Endothelial cell (in vitro differentiated cells): Measurements from ENCODE around the gene RNF123. TPM values are rescaled to one million over a fixed set of nuclear protein-coding genes. Genes with fewer than 3 reads are reported as not detected.

Experiments used
- DNase-seq: peaks from one replicate; pipeline ENCODE4 v3.0.0; 2021; ENCODE audit warnings: low spot score
- H3K27ac Mint-ChIP-seq: one replicate; pipeline ENCODE4 v1.8.0; 2021; ENCODE audit warnings: mixed read lengths, inconsistent platforms; ENCODE audit not compliant: unreplicated experiment
- H3K27me3 Mint-ChIP-seq: one replicate; pipeline ENCODE4 v1.8.0; 2021; ENCODE audit warnings: mild to moderate bottlenecking, moderate library complexity, mixed read lengths, inconsistent platforms; ENCODE audit not compliant: unreplicated experiment
- H3K36me3 Mint-ChIP-seq: one replicate; pipeline ENCODE4 v1.8.0; 2021; ENCODE audit warnings: mild to moderate bottlenecking, low read depth, mixed read lengths, inconsistent platforms; ENCODE audit not compliant: unreplicated experiment
- H3K4me1 Mint-ChIP-seq: one replicate; pipeline ENCODE4 v1.8.0; 2021; ENCODE audit warnings: mild to moderate bottlenecking, mixed read lengths, inconsistent platforms; ENCODE audit not compliant: unreplicated experiment
- H3K4me3 Mint-ChIP-seq: one replicate; pipeline ENCODE4 v1.8.0; 2021; ENCODE audit warnings: mild to moderate bottlenecking, mixed read lengths, inconsistent platforms; ENCODE audit not compliant: unreplicated experiment
- H3K9me3 Mint-ChIP-seq: one replicate; pipeline ENCODE4 v1.8.0; 2021; ENCODE audit warnings: mixed read lengths, inconsistent platforms; ENCODE audit not compliant: unreplicated experiment
- CTCF ChIP-seq: fragments of 200-600 bp; sonication (generic); IDR thresholded peaks from one replicate; pipeline ENCODE4 v1.5.0; 2021; ENCODE audit warnings: antibody characterized with exemption; ENCODE audit not compliant: unreplicated experiment
- total RNA-seq: library from RNA; stranded (reverse); fragmentation: NEBNext Ultra II Directional; extraction: Animal tissue kit (Norgen Biotek cat#: 25700); gene quantifications from one replicate; pipeline ENCODE4 v1.2.1, GENCODE V29; 2021; ENCODE audit not compliant: unreplicated experiment

RNF123 gene
- total RNA-seq, 1 donor from 2014 or later, result 42.3 TPM

GRCh38 chr3:49713336-49714105 is 24.2 kb downstream of the RNF123 start:
- no peaks in the 10 kb centered on the region for H3K36me3 Mint-ChIP-seq
- no peaks in the 10 kb centered on the region for H3K9me3 Mint-ChIP-seq
- H3K4me3 Mint-ChIP-seq, result no peak overlapping the region
- H3K27ac Mint-ChIP-seq, result no peak overlapping the region
- H3K27me3 Mint-ChIP-seq, result peaks cover 7% of the 10 kb centered on the region
- no peak for DNase-seq
- H3K4me1 Mint-ChIP-seq, result peaks cover 6% of the 10 kb centered on the region
- no peak for TF ChIP-seq CTCF

- no peak for DNase-seq
- H3K27ac Mint-ChIP-seq, result no peak overlapping the region
- no peak overlapping the region for H3K4me3 Mint-ChIP-seq
- H3K9me3 Mint-ChIP-seq, result no peaks in the 10 kb centered on the region
- no peaks in the 10 kb centered on the region for H3K36me3 Mint-ChIP-seq
- TF ChIP-seq CTCF, result no peak
- peaks cover 10% of the 10 kb centered on the region for H3K27me3 Mint-ChIP-seq
- H3K4me1 Mint-ChIP-seq, result peaks cover 10% of the 10 kb centered on the region
Measured at GRCh38 chr3:49714728-49715550, 25.6 kb downstream of the RNF123 start.

DNA sequence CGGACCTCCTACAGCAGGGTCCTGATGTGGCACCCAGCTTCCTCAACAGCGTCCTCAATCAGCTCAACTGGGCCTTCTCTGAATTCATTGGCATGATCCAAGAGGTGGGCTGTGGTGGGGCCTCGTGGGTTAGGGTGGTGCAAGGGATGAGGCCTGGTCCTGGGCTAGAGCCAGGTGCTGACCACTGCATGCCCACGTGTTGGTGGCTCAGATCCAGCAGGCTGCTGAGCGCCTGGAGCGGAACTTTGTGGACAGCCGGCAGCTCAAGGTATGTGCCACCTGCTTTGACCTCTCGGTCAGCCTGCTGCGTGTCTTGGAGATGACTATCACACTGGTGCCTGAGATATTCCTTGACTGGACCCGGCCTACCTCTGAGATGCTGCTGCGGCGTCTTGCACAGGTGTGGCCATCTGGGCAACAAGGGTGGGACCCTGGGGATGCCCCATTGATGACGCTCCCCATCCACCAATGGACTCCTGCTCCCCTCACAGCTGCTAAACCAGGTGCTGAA is 26.3 kb downstream of the RNF123 start:
- H3K36me3 Mint-ChIP-seq, result no peaks in the 10 kb centered on the region
- peaks cover 10% of the 10 kb centered on the region for H3K27me3 Mint-ChIP-seq
- H3K27ac Mint-ChIP-seq, result no peak overlapping the region
- no peak for DNase-seq
- H3K4me1 Mint-ChIP-seq, result peaks cover 10% of the 10 kb centered on the region
- no peak overlapping the region for H3K4me3 Mint-ChIP-seq
- no peaks in the 10 kb centered on the region for H3K9me3 Mint-ChIP-seq
- TF ChIP-seq CTCF, result no peak

DNA sequence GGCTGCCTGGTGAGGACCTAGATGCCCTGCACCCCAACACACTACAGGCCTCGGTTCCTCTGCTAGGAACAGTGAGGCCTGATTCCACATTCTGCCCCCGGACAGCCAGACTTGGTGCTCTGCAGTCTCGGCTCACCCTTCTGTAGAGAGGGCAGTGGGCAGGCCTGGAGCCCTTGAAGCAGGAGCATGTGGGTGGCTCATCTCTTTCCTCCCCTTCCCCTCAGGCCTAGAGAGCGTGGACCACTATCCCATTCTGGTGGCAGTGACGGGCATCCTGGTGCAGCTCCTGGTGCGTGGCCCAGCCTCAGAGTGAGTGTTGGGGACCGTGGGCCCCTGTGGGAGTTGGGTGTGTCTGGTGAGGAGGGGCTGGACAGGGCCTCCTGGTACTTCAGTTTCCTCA is 26.8 kb downstream of the RNF123 start:
- peaks cover 10% of the 10 kb centered on the region for H3K4me1 Mint-ChIP-seq

More for the DNA sequence above, 26.8 kb downstream of the RNF123 start:
- peaks cover 11% of the 10 kb centered on the region for H3K27me3 Mint-ChIP-seq
- H3K9me3 Mint-ChIP-seq, result no peaks in the 10 kb centered on the region
- DNase-seq, result no peak
- H3K36me3 Mint-ChIP-seq, result no peaks in the 10 kb centered on the region
- H3K27ac Mint-ChIP-seq, result no peak overlapping the region
- TF ChIP-seq CTCF, result no peak
- no peak overlapping the region for H3K4me3 Mint-ChIP-seq
